ENCODE data around the gene NHERF2.

The NHERF2 gene

DNA sequence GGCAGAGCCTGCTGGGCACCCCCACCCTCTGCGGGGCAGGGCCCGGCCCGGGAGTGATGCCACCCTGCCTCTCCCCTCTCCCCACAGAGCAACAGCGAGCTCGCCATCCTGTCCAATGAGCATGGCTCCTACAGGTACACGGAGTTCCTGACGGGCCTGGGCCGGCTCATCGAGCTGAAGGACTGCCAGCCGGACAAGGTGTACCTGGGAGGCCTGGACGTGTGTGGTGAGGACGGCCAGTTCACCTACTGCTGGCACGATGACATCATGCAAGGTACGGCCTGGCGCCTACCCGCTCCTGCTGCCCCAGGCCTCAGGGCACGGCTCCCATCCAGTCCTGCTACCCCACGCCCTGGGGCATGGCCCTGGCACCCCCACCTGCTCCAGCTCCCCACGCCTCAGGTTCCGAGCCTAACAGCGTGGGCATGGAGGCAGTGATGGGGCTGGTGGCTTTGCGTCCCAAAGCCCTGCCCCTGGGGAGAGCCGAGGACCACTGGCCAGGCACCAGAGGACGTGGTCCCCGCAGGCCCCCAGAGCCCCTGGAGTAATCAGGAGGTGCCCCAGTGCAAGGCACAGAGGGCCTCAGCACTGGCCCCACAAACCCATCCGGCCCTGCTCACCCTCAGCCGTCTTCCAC, 59.5 kb downstream of the NHERF2 start:
- Histone ChIP-seq H2AFZ (ENCODE audit: low read length) (no peak overlapping the region), H3K9me2 (replicated peaks; ENCODE audit: low read depth, low read length) (no peaks in the 10 kb centered on the region), H4K20me1 (ENCODE audit: insufficient read depth, low read length, poor library complexity, severe bottlenecking) (no peaks in the 10 kb centered on the region), H3K36me3 (ENCODE audit: insufficient read depth, low read length) (no peaks in the 10 kb centered on the region), H3K79me2 (ENCODE audit: insufficient read depth, low read length) (no peaks in the 10 kb centered on the region), H3K9me3 (ENCODE audit: insufficient read depth, low read depth, low read length) (no peaks in the 10 kb centered on the region), H3F3A (ENCODE audit: low read depth) (no peaks in the 10 kb centered on the region), H3K4me2 (ENCODE audit: low read depth, low read length, poor library complexity, severe bottlenecking) (no peak overlapping the region), H3K27me3 (ENCODE audit: insufficient read depth, low read length, poor library complexity, severe bottlenecking) (no peaks in the 10 kb centered on the region), H3K4me3 (ENCODE audit: low read length, poor library complexity, severe bottlenecking) (no peak overlapping the region), H3K9ac (ENCODE audit: low read depth, low read length, poor library complexity, severe bottlenecking) (no peak overlapping the region), H3K4me1 (ENCODE audit: insufficient read depth, low read length, poor library complexity, severe bottlenecking) (no peaks in the 10 kb centered on the region)
- no peak for TF ChIP-seq EZH2phosphoT487 (IDR thresholded peaks at IDR 0.05; ENCODE audit: borderline replicate concordance)
- no peak for TF ChIP-seq CTCF (conservative IDR thresholded peaks at IDR 0.05; ENCODE audit: low read length)

GRCh38 chr16:2086812-2087747, 60.4 kb downstream of the NHERF2 start:
- Histone ChIP-seq H3K4me2 (ENCODE audit: low read depth, low read length, poor library complexity, severe bottlenecking) (no peak overlapping the region), H3K36me3 (ENCODE audit: insufficient read depth, low read length) (no peaks in the 10 kb centered on the region), H3K9me2 (replicated peaks; ENCODE audit: low read depth, low read length) (no peaks in the 10 kb centered on the region), H2AFZ (ENCODE audit: low read length) (no peak overlapping the region), H3K79me2 (ENCODE audit: insufficient read depth, low read length) (no peaks in the 10 kb centered on the region), H3K4me1 (ENCODE audit: insufficient read depth, low read length, poor library complexity, severe bottlenecking) (no peaks in the 10 kb centered on the region), H3F3A (ENCODE audit: low read depth) (no peaks in the 10 kb centered on the region), H3K27me3 (ENCODE audit: insufficient read depth, low read length, poor library complexity, severe bottlenecking) (no peaks in the 10 kb centered on the region), H3K4me3 (ENCODE audit: low read length, poor library complexity, severe bottlenecking) (no peak overlapping the region), H4K20me1 (ENCODE audit: insufficient read depth, low read length, poor library complexity, severe bottlenecking) (no peaks in the 10 kb centered on the region), H3K9ac (ENCODE audit: low read depth, low read length, poor library complexity, severe bottlenecking) (no peak overlapping the region), H3K9me3 (ENCODE audit: insufficient read depth, low read depth, low read length) (no peaks in the 10 kb centered on the region)
- no peak for TF ChIP-seq EZH2phosphoT487 (IDR thresholded peaks at IDR 0.05; ENCODE audit: borderline replicate concordance)
- TF ChIP-seq CTCF (conservative IDR thresholded peaks at IDR 0.05; ENCODE audit: low read length) = no peak

DNA sequence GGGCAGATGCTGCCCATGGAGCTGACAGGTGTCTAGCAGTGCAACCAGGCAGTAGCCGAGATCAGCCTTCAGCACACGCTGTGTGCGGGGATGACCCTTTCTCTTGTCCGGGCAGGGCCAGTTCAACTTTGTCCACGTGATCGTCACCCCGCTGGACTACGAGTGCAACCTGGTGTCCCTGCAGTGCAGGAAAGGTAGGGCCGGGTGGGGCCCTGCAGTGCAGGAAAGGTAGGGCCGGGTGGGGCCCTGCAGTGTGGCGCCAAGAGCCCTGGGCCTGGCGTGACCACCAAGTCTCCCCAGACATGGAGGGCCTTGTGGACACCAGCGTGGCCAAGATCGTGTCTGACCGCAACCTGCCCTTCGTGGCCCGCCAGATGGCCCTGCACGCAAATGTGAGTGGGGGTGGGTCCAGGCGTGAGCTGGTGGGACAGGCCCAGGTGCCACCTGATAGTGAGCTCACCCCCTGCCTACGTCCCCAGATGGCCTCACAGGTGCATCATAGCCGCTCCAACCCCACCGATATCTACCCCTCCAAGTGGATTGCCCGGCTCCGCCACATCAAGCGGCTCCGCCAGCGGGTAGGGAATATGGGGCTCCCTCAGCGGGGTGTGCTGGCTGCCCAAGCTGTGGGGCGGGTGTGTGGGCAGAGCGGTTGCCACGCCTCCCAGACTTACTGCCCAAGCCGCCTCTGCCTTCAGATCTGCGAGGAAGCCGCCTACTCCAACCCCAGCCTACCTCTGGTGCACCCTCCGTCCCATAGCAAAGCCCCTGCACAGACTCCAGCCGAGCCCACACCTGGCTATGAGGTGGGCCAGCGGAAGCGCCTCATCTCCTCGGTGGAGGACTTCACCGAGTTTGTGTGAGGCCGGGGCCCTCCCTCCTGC, 61.3 kb downstream of the NHERF2 start:
- TF ChIP-seq CTCF (conservative IDR thresholded peaks at IDR 0.05; ENCODE audit: low read length) (no peak), EZH2phosphoT487 (IDR thresholded peaks at IDR 0.05; ENCODE audit: borderline replicate concordance) (no peak)
- H3K36me3 ChIP-seq (ENCODE audit: insufficient read depth, low read length) = no peaks in the 10 kb centered on the region
- no peak overlapping the region for H3K4me2 ChIP-seq (ENCODE audit: low read depth, low read length, poor library complexity, severe bottlenecking)
- no peaks in the 10 kb centered on the region for H3K9me3 ChIP-seq (ENCODE audit: insufficient read depth, low read depth, low read length)
- H2AFZ ChIP-seq (ENCODE audit: low read length) = no peak overlapping the region
- H3K4me1 ChIP-seq (ENCODE audit: insufficient read depth, low read length, poor library complexity, severe bottlenecking) = no peaks in the 10 kb centered on the region
- no peak overlapping the region for H3K9ac ChIP-seq (ENCODE audit: low read depth, low read length, poor library complexity, severe bottlenecking)
- H4K20me1 ChIP-seq (ENCODE audit: insufficient read depth, low read length, poor library complexity, severe bottlenecking) = no peaks in the 10 kb centered on the region
- no peak overlapping the region for H3K4me3 ChIP-seq (ENCODE audit: low read length, poor library complexity, severe bottlenecking)
- no peaks in the 10 kb centered on the region for H3F3A ChIP-seq (ENCODE audit: low read depth)
- H3K27me3 ChIP-seq (ENCODE audit: insufficient read depth, low read length, poor library complexity, severe bottlenecking) = no peaks in the 10 kb centered on the region
- no peaks in the 10 kb centered on the region for H3K79me2 ChIP-seq (ENCODE audit: insufficient read depth, low read length)
- no peaks in the 10 kb centered on the region for H3K9me2 ChIP-seq (replicated peaks; ENCODE audit: low read depth, low read length)

Measured in Loucy (cell line).